DMS 273 (cell line): ENCODE results near the gene MBP.
A peak's percentile ranks its signal among the peaks of the same experiment; 100 is the strongest.
"Not testable (repeated sequence)": the region's sequence is repeated elsewhere in the genome, so short reads cannot be mapped to it uniquely, and the experiment has no call there.

Experiments used
- DNase-seq: peaks from one replicate; lab custom pipeline; 2025; ENCODE audit not compliant: unreplicated experiment; lab: John Stamatoyannopoulos, UW

The MBP gene

DNA sequence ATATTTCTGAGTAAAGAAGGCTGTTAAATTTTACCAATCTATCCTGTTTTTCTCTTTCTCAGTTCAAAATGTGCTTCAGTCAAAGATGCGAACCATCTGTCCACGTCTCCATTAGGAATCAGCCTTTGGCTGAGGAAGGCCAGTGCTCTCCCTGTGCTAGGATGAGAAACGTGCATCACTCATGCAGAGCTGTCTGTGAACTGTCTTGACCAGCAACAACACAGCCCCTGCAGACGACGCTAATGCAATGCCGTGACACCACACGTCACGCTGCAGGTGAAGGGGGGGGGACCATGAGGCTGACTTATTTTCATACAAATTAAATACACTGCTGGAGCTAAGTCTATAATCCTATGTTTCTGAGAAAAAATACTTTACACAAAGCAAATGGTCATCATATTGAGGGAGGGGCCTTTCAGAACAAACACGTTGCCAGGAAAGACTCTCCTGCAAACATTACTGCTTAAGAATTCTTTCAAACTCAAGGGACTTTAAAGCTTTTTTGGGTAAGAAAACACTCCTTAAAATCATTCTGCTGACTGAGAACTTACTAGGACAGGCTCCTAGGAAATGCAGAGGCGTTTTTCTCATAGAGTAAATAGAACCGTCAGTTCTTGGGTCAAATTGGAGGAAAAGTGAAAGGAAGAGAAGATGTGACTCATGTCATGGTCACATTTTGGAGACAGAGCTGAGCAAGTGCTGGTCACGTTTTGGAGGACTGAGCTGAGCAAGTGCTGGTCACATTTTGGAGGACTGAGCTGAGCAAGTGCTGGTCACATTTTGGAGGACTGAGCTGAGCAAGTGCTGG lies 97.0 kb downstream of the MBP start:
- DNase-seq = no peak

DNA sequence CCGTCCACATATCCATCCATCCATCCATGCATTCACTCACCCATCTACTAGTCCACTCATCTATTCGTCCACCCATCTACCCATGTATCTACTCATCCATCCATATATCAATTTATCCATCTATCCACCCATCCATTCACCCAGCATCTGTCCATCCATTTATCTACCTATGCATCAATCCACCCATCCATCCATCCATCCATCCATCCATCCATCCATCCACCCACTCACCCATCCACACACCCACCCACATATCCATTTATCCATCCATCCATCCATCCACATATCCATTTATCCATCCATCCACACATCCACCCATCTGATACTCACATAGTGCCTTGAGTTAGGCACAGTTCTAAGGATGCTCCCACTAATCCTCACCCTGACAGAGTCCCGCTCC lies 99.0 kb downstream of the MBP start:
- DNase-seq = no peak

DNA sequence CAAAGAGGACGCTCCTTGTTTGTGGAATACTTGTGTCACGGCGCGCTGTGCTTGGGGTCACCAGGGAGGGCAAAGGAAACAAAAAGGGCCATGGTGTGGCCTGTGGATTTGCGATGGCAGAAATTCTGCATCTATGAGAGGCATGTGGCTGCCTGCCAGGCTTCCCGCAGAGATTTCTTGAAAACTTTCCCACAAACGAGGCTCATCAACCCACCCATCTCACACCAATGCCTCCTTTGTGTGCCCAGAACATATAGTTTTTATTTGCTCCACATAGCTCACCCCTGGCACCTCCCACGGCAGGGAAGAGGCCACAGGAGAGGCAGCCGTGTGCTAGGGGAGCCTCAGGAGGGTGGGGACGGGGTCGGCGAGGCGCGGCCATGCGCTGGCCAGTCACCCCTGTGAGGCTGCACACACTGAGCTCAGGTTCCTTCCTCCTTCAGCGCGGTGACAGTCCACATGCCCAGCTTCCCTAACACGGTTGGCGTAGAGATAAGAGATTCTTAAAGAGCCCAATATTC lies 100.3 kb downstream of the MBP start:
- DNase-seq = no peak

DNA sequence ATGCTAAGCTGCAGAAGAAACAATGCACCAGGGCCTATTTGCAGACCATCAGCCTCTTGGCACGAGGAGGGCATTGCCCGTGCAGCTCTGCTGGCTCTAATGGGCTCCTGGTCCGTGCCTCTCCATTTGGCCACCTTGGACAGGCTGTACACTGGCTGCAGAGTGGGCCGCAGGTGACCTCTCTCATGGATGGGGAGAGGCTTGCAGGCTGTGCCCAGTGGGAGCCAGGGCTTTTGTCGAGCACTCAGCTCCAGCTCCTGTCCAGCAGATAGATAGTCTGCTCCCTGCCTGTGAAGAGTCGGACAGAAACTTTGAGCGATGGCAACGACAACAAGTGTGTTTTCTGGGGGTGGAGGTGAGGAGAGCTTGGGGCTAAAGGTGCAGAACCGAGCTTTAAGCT lies 100.9 kb downstream of the MBP start:
- no peak for DNase-seq

DNA sequence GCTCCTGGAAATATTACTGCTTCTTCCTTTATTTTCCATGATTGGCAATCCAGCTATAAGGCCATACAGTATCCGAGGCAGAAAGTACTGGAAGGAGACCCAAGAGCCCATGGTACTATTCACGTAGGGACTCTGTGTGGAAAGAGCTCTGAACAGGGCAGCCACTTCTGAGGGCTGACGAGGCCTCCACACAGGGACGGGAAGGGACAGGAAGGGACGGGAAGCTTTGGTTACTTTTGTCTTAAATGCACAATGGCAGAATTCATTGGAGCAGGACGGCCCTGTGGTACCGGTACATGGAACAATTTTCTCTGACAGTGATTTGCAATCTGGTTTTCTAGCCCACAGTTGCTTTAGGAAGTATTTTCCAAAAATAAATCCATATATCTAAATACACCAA lies 102.4 kb downstream of the MBP start:
- no peak for DNase-seq

DNA sequence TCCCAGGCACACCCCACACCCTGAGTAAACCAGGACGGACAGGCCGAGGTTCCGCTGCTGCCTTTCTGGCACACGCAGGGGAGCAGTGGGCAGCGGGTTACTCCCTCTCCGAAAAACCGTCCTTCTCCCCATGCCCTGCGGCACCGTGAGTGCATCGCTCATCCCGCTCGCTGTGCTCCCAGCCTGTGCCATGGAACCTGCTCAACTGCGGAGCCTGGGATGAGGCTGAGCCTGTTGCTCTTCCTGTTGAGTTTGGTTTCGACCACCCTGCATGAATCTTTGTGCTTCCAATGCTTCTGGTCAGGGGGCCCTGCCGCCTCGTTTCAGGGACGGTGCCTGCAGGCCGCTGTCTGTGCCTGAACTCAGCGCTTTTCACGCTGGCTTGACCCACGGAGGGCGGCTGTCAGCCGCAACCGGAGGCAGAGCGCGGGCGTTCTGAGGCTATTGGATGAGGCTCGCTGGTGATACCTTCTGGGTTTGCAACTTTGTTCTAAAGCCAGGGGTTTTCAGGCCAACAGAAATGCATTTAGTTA lies 106.7 kb downstream of the MBP start:
- no peak for DNase-seq

GRCh38 chr18:77025123-77025522 lies 107.5 kb downstream of the MBP start:
- DNase-seq = no peak

- DNase-seq = no peak
Observed at GRCh38 chr18:77024476-77024875, 108.1 kb downstream of the MBP start.

DNA sequence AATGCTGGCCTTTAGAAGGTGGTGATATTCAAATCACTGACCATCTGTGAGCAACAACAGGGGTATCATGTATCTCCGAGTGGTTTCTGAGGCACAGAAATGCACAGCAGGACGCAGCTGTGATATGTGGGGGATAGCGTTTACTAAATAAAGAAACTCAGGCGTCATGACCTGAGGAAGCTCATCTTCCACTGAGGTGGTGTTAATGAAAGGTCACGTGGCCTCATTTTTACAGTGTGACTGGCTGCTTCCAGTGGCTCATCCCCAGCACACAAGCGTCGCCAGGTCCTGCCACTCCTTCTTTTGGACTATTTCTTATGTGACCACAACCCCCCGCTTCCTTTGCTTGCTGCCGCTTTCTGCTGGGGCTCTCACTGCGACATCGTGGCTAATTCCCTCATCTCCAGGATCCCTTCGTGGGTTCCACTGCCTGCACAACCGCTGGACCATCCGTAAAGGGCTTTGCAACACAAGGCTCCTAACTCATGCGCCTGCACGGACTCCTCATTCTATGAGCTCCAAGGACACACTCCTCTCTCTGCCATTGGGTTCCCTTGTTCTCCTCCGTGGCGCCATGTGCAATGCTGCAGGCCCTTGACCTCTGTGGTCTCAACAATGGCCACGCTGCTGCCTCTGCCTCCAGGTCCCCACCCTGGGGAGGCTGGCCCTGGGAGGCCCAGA lies 109.3 kb downstream of the MBP start:
- DNase-seq = peak; percentile 36

- DNase-seq = no peak
Observed at GRCh38 chr18:77022556-77022955, 110.0 kb downstream of the MBP start.

- DNase-seq = no peak
Observed at GRCh38 chr18:77022116-77022515, 110.5 kb downstream of the MBP start.

GRCh38 chr18:77021478-77021877 lies 111.1 kb downstream of the MBP start:
- not testable (repeated sequence) for DNase-seq

DNA sequence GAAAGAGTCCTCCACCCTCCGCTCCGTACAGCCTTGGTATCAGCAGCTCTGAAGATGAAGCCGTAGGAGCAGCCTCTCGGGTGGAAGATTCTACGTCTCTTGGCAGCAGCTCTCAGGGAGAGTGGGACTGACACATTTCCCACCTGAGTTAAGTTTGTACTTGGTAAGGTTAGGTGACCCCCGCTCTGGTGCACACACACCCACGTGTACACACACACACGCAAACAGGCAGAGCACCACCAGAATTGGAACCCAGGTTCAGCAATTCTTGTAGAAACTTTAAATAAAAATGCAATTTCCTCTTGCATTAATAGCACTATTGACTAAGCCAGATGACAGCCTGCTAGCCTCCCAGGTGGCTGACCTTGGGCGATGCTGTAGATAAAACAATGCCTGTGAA lies 111.5 kb downstream of the MBP start:
- DNase-seq = no peak

DNA sequence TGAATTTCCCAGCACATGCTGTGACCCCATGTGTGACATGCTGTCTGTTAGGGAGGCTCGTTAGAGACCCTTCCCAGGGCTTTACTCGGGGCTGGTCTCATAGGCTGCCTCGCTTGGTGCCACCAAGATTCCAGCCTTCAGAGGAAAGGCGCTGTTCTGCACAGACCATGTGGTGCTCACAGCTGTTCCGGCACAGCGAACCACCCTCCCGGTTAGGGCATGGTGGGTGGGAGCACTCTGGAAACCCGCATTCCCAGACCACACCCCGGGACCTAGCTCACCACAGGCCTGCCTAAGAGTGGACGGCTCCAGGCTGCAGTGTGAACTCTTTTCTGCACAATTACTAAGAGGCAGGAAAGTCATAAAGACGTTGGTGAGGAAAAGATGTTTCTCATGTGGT lies 112.0 kb downstream of the MBP start:
- DNase-seq = no peak

DNA sequence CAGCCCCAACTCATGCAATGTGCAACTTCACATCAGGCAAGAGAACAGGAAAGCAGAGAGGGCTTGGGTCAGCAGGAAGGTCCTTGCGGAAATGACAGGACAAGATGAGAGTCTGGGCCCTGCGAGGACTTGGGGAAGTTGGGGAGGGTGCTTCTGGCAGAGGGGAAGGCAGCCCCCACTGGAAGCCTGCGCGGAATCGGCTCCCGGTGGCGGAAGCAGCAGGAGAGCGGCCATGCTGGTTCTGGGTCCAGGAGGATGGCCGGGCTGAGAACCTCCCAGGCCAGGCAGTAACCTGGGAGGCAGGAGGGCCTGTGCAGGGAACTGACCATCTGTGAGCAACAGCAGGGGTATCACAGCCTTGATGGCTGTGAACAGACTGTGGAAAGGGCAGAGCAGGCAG lies 112.9 kb downstream of the MBP start:
- DNase-seq = no peak

GRCh38 chr18:77018650-77019049 lies 113.9 kb downstream of the MBP start:
- not testable (repeated sequence) for DNase-seq

DNA sequence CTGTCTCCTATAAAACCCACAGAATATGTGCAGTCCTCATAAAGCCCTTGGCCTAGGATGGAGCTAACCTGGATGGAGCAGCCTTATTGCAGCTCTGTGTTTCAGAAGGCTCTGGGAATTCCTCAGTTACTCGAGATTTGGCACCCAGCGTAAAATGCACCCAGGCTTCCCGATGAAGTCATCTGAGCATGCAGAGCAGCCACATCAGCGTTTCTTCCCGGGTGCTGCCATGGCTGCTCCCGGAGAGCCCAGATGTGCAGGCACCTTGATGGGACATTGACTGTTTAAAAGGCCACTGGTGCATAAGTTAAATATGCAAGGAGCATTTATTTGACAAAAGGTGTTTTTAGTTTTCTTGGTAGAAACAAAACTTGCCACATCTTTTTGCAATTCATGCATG lies 115.2 kb downstream of the MBP start:
- DNase-seq = no peak

GRCh38 chr18:77016936-77017335 lies 115.6 kb downstream of the MBP start:
- no peak for DNase-seq

DNA sequence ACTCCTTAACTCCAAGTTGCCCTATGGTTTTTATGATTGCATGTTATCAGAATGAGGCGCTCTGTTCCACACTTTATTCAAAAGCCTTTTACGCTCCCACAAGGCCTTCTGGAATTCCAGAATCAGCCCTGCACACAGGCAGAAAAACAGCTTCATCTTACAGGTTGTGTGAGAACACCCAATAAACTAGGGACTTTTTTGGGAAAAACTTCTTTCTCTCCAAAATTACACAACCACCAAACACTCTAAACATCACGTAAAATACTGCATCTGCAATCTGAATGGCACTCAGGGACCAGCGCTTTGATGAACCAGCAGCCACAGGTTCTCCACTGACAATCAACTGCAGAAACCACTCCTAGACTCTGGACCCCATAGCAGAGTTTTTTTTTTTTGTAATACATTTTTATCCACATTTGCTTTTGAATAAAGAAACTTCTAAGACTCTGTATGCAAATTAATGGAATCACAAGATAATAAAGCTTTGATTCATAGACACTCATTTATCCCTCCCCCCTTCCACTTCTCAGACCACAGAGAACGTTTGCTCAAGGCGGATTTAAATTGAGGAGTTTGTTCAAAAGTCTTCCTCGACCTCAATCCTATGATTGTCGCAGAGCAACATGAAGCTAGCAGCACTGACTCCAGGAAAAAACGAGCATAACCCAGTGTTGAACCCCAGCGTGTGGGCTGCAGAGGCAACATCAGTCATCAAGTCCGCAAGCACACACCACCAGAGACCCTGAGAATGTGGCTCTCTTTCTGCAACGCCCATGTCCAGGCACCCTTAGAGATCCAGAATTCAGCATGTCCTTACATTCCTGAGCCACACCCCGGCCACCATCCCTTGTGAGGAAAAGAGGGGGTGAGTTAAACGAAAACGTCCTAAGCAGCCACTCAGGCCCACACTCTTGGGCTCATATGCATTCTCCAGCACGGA lies 116.5 kb downstream of the MBP start:
- DNase-seq = no peak

DNA sequence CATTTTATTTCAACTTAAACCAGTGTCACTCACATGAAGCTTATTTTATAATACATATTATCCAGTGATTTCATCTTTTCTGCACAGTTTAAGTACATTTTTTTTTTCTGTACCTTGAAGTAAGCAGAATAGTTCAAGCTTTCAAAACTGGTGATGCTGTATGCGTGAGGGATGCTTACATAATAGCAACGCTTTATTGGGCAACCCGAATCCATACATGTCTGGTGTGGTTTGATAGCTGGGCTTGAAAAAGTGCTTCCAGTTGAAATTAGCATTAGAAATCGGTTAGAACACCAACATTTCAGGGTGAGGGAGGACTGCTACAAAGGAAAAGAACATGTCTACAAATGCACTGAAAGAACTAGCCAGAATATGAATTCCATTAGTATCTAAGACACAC lies 117.4 kb downstream of the MBP start:
- DNase-seq = no peak

GRCh38 chr18:77014538-77014937 lies 118.0 kb downstream of the MBP start:
- DNase-seq = no peak
